ENCODE data around the gene ZNF783. TPM values are rescaled to one million over a fixed set of nuclear protein-coding genes. Genes with fewer than 3 reads are reported as not detected.

The ZNF783 gene
- total and polyA plus RNA-seq, 2 of the 8 experiments (the other 6 are each of a cell fraction or from before 2014, with no cell fraction given): 7.3 to 8.2 TPM

DNA sequence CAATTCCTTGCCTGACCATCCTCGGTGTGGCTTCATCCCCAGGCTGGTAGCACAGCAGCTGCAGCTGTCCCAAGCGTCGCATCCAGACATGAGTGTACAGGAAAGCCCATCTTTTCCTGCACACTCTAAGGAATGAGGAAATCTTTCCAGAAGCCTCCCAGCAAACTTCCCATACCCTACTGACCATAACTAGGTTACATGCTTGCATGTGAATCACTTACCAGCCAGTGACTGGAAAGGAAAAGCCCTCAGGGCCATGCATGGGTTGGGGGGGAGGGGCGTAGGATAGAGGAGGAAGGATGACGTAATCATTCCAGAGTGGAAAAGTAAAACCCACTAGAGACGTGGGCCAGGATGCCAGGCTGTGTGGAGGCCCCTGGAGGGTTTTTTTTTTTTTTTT lies 41.5 kb upstream of the ZNF783 start:
- no peaks in the 10 kb centered on the region for H3K9me3 ChIP-seq (ENCODE audit: insufficient read depth in 2 of 2, low read depth in 1 of 2, low read length in 1 of 2)
- CTCF ChIA-PET (ENCODE audit: partially characterized antibody): interaction anchor here (0.8 to 1.0 kb wide), 2 partner anchors 25 to 186 kb away, joined by 3 read pairs; partner anchors contain the start of gene ZNF282
- no peaks in the 10 kb centered on the region for H3K23me2 ChIP-seq (ENCODE audit: low read depth, low read length)
- H3K4me2 ChIP-seq (ENCODE audit: insufficient read depth in 1 of 2, low read depth in 2 of 2, low read length in 2 of 2): no peak overlapping the region
- no peak overlapping the region for H3K23ac ChIP-seq (ENCODE audit: insufficient read length)
- FAIRE-seq: no peak
- H3K4me3 ChIP-seq (ENCODE audit: extremely low read depth in 1 of 4, insufficient read depth in 2 of 4, low read depth in 3 of 4, low read length in 4 of 4): no peak overlapping the region
- H3K36me3 ChIP-seq (ENCODE audit: control insufficient read depth in 2 of 4, insufficient read depth in 4 of 4, low read length in 3 of 4): peaks cover 0 to 56% (median 19%) of the 10 kb centered on the region in 4 experiments; a peak in 7 of 8 replicates
- WGBS, 2 experiments (ENCODE audit: extremely low coverage in 1 of 2, insufficient coverage in 1 of 2, insufficient read length in 1 of 2, insufficient replicate concordance in 2 of 2, low coverage in 1 of 2, low lambda C conversion rate in 2 of 2, missing lambda C conversion rate in 1 of 2): 92% methylated on average over 6 of the region's 6 CpGs; no CpG with 5 or more reads in 1 of the 2 experiments
- H4K5ac ChIP-seq (ENCODE audit: insufficient read length, low read depth, low read length): no peak overlapping the region
- H2BK5ac ChIP-seq (ENCODE audit: low read depth, low read length): no peak overlapping the region
- no peak for DNase-seq (ENCODE audit: low read depth in 1 of 2, low spot score in 2 of 2)
- H3K9ac ChIP-seq (replicated peaks in 1 of 4; ENCODE audit: extremely low read depth in 1 of 4, low read depth in 3 of 4, low read length in 3 of 4): no peak overlapping the region
- no peak overlapping the region for H2AFZ ChIP-seq (ENCODE audit: low read length)
- peaks cover 2% of the 10 kb centered on the region for H3K79me1 ChIP-seq (ENCODE audit: low read depth, low read length)
- POLR2A ChIA-PET (ENCODE audit: partially characterized antibody): interaction anchor here (0.8 kb wide), 1 partner anchor 12 kb away, joined by 3 read pairs; no protein-coding TSS in a partner anchor
- H2BK20ac ChIP-seq (ENCODE audit: low read length): no peak overlapping the region
- no peak overlapping the region for H2AK5ac ChIP-seq (ENCODE audit: low read depth, low read length)
- H3K4me1 ChIP-seq (replicated peaks in 1 of 4; ENCODE audit: control insufficient read depth in 3 of 4, insufficient read depth in 4 of 4, low read length in 3 of 4): no peaks in the 10 kb centered on the region; a peak in 1 of 7 replicates
- no peak overlapping the region for H3K14ac ChIP-seq (ENCODE audit: insufficient read length)
- H3K56ac ChIP-seq (replicated peaks; ENCODE audit: insufficient read length, low read depth, low read length): no peak overlapping the region
- no peaks in the 10 kb centered on the region for H3K79me2 ChIP-seq (ENCODE audit: control insufficient read depth in 1 of 2, insufficient read depth in 2 of 2, low read length in 2 of 2)
- TF ChIP-seq SIN3A (conservative IDR thresholded peaks at IDR 0.05 in 1 of 2, IDR thresholded peaks at IDR 0.05 in 1 of 2; ENCODE audit: low read depth in 1 of 2, low read length in 2 of 2): no peak
- TF ChIP-seq, protein P1, sequence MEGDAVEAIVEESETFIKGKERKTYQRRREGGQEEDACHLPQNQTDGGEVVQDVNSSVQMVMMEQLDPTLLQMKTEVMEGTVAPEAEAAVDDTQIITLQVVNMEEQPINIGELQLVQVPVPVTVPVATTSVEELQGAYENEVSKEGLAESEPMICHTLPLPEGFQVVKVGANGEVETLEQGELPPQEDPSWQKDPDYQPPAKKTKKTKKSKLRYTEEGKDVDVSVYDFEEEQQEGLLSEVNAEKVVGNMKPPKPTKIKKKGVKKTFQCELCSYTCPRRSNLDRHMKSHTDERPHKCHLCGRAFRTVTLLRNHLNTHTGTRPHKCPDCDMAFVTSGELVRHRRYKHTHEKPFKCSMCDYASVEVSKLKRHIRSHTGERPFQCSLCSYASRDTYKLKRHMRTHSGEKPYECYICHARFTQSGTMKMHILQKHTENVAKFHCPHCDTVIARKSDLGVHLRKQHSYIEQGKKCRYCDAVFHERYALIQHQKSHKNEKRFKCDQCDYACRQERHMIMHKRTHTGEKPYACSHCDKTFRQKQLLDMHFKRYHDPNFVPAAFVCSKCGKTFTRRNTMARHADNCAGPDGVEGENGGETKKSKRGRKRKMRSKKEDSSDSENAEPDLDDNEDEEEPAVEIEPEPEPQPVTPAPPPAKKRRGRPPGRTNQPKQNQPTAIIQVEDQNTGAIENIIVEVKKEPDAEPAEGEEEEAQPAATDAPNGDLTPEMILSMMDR (IDR thresholded peaks at IDR 0.05; ENCODE audit: control extremely low read depth in 1 of 3, insufficient read depth in 1 of 3, low read depth in 1 of 3, low read length in 3 of 3): no peak
- TF ChIP-seq SUZ12 (IDR thresholded peaks at IDR 0.05; ENCODE audit: low read length): no peak
- no peak for TF ChIP-seq CREB1 (IDR thresholded peaks at IDR 0.05)
- TF ChIP-seq KDM4A (IDR thresholded peaks at IDR 0.05; ENCODE audit: low read depth, low read length, severe bottlenecking): no peak
- no peak overlapping the region for H2BK12ac ChIP-seq (ENCODE audit: low read depth, low read length)
- H4K20me1 ChIP-seq (replicated peaks in 1 of 2; ENCODE audit: control insufficient read depth in 1 of 2, insufficient read depth in 2 of 2, low read length in 2 of 2): peaks cover 0 to 8% of the 10 kb centered on the region in 2 experiments
- no peaks in the 10 kb centered on the region for H3K27me3 ChIP-seq (replicated peaks in 1 of 4; ENCODE audit: control insufficient read depth in 3 of 4, extremely low read depth in 1 of 4, insufficient read depth in 3 of 4, low read length in 3 of 4)
- no peak overlapping the region for H3K18ac ChIP-seq (ENCODE audit: extremely low read depth, low read length)
- no peak overlapping the region for H4K8ac ChIP-seq (ENCODE audit: extremely low read depth, insufficient read depth, low read length)
- no peak overlapping the region for H2BK120ac ChIP-seq (replicated peaks; ENCODE audit: low read depth, low read length)
- H2BK15ac ChIP-seq (ENCODE audit: low read length): no peak overlapping the region
- no peak overlapping the region for H4K91ac ChIP-seq (replicated peaks; ENCODE audit: insufficient read length, low read length)
- H3K27ac ChIP-seq (ENCODE audit: low read depth, low read length): no peak overlapping the region
- no peak overlapping the region for H3K4ac ChIP-seq (replicated peaks; ENCODE audit: insufficient read length, low read depth, low read length)

Data from H1 (cell line).